GM21786 (cell line): ENCODE data around the gene SPANXN5.
"Not testable (repeated sequence)": the region's sequence is repeated elsewhere in the genome, so short reads cannot be mapped to it uniquely, and the experiment has no call there.

Source experiments
- ATAC-seq: cut with Tn5 transposase; IDR thresholded peaks from one replicate; pipeline ENCODE4 v1.9.1; 2021; ENCODE audit not compliant: unreplicated experiment

SPANXN5 gene, protein sequence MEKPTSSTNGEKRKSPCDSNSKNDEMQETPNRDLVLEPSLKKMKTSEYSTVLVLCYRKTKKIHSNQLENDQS

DNA sequence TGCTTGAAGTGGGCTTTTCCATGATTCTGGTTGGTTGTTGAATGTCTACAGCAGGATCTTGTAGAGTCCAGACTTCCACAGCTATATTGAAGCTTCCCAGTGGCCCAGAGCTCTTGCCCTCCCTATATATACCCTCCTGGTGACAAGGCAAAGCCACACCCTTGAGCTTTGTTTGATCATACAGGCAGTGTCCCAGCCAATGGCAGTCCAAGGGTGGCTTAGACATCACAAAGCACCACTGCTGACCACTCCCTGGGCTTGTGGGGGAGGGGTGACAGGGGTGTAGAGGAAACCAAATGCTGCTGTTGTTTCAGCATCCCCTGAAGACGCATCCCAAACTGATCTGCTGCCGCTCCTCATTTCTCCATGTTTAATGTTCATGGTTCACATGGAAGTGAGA lies at the start of gene SPANXN5:
SPANXN5 (minus strand) TSS at position 101 of the 400 bp plus-strand sequence; CDS start at position 22, 79 bp downstream.
- ATAC-seq = not testable (repeated sequence)

- not testable (repeated sequence) for ATAC-seq
Observed at GRCh38 chrX:52843619-52844018, 46.4 kb upstream of the SPANXN5 start.

DNA sequence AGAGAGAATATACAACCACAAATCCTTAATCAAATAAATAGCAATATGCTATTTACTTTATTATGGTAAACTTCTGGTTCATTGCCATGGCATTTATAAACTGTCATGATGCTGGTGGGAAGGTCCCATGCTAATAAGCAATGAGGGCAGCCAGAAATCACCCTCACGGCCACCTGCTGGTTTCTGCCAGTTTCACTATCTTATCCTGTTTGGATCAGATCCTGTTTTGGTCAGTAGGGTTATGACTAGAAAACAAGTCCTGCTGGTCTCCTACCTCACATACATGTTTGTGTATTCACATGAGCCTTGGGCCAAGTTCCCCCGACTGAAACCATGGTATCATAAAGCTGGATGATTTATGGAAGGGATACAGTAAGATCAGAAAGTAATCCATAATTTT lies 41.9 kb upstream of the SPANXN5 start:
- ATAC-seq = no peak

- ATAC-seq = no peak
Observed at GRCh38 chrX:52830551-52830950, 33.3 kb upstream of the SPANXN5 start.

DNA sequence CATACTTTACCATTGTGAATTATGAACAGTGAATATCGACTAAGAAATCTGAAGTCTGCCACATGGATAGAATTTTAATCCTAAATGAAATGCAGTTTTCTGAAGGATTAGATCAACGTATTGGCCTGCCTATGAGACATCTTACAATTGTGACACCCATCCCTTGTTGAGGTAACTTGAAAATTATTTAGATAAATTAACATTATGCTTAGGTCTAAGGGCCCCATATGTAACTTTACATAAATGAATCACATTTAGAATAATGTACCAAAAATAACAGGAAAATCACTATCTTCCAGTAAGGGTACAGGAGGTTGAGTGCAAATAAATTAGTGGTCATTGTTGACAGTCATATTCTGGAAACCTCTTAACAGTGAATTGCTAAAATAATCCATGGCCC lies 27.4 kb upstream of the SPANXN5 start:
- no peak for ATAC-seq

DNA sequence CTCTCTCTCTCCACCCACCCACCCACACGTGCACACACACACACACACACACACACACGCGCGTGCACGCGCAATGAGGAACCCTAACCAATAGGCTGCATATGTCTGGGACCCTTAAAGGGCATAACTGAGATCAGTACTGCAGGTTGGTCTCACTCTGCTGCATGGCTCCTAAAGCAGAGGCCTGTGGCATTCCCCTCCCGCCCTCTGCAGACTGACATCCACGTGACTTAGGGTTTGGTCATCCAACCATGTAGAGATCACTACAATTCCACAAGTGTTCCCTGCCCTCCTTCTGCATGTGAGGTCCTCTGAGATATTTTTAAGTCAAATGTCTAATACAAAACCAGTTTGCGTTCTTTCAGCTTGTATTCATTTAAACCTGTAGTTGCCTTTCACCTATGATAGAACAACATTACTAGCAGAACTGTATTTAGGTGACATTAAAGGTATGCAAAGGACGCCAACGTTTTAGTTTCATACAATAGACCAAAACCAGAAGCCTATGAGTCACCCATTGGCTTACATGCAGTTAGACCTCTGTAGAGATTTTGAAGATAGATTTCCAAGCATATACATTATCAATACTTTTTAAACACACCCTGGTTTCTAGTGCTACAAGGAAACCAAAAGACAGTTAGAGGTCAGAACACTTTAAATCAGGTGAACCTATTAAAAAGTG lies 24.0 kb upstream of the SPANXN5 start:
- ATAC-seq = no peak

- no peak for ATAC-seq
Observed at GRCh38 chrX:52819788-52820187, 22.6 kb upstream of the SPANXN5 start.

DNA sequence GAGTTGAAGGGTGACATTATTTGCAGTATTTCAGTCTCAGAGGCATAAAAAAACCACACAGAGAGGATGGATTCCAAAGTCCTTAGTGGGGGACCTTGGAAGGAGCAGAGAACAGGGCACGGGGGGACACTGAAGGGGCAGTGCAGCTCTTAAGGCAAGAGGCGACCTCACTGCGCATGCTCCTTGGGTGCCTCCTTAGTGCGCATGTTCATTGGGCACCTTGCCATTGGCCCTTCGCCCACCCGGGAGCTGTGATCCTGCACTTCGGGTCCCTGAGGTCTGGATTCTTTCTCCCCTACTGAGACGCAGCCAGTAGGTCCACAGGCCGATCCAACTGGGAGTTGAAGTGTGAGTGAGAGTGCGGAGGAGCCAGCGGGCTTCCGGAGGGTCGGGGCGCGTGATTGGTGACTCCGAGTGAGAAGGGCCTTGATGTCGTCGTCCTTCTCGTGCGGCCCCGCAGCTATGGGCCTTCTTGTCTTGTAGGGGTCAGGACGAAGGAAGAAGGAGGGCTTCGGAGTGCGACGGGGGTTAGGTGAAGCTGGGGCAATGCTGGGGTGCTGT lies 13.9 kb upstream of the SPANXN5 start, which contains the start of gene XAGE5:
XAGE5 (plus strand) TSS at position 223 of the 561 bp plus-strand sequence. CDS start 1,280 bp downstream, outside the sequence.
- ATAC-seq = no peak

GRCh38 chrX:52804876-52805275 lies 7.6 kb upstream of the SPANXN5 start:
- not testable (repeated sequence) for ATAC-seq

DNA sequence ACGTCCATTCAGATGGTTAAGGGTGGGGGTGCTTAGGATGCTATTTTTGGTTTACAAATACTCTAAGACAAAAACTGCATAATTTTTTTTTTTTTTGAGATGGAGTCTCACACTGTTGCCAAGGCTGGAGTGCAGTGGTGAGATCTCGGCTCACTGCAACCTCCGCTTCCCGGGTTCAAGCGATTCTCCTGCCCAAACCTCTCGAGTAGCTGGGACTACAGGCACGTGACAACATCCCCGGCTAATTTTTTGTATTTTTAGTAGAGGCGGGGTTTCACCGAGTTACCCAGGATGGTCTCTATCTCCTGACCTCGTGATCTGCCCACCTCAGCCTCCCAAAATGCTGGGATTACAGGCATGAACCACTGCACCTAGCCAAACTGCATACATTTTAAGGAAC lies 23.7 kb downstream of the SPANXN5 start:
- not testable (repeated sequence) for ATAC-seq

GRCh38 chrX:52765983-52766382 lies 31.2 kb downstream of the SPANXN5 start:
- not testable (repeated sequence) for ATAC-seq

GRCh38 chrX:52750952-52751351 lies 46.3 kb downstream of the SPANXN5 start, which contains the start of gene SSX2B:
Gene SSX2B, plus strand, starts transcription at chrX:52751252. Its CDS starts 1,429 bp downstream, at chrX:52752681.
- not testable (repeated sequence) for ATAC-seq
